Caco-2 (cell line): ENCODE data around the gene SALL3. TPM values are rescaled to one million over a fixed set of nuclear protein-coding genes. Genes with fewer than 3 reads are reported as not detected.

Source experiments
- BruUV-seq: library from RNA; stranded (reverse); fragments of 400-500 nt; replicated peaks from 2 replicates; lab custom pipeline; 2021; lab: Mats Ljungman, UMichigan
- CTCF ChIA-PET: fragments of 300-600 bp; sonication (Branson Sonifier 250); formaldehyde crosslinking; loops from one replicate; lab custom pipeline; 2022; ENCODE audit warnings: antibody characterized with exemption; lab: Charles Lee
- POLR2A ChIA-PET: fragments of 300-600 bp; sonication (Branson Sonifier 250); formaldehyde crosslinking; loops from one replicate; lab custom pipeline; 2022; ENCODE audit warnings: antibody characterized with exemption; lab: Charles Lee
- DNase-seq, 2 experiments: peaks; one replicate each; pipeline versions ENCODE4 v3.0.0 to v3.0.0-alpha.2; 2020 to 2022
- H3K27me3 ChIP-seq: replicated peaks from 2 replicates; pipeline ENCODE4 v1.6.0; 2011; ENCODE audit warnings: low read length; ENCODE audit not compliant: control insufficient read depth, insufficient read depth
- H3K36me3 ChIP-seq: 2 replicates; pipeline ENCODE4 v1.5.1; 2011; ENCODE audit warnings: low read length; ENCODE audit not compliant: control insufficient read depth, insufficient read depth
- H3K4me1 ChIP-seq: fragments of 250-450 bp; sonication (Bioruptor Pico); 2 replicates; pipeline ENCODE4 v1.5.1; 2020; ENCODE audit warnings: mild to moderate bottlenecking
- H3K4me3 ChIP-seq: 2 replicates; pipeline ENCODE4 v1.5.1; 2011; ENCODE audit warnings: low read depth, mild to moderate bottlenecking, control low read depth, low read length
- H3K9me3 ChIP-seq: fragments of 250-450 bp; sonication (Bioruptor Pico); 2 replicates; pipeline ENCODE4 v1.5.1; 2020; ENCODE audit warnings: mild to moderate bottlenecking, moderate library complexity
- H3K27ac Mint-ChIP-seq: one replicate; pipeline ENCODE4 v1.8.0; 2022; ENCODE audit warnings: mixed read lengths; ENCODE audit not compliant: unreplicated experiment
- H3K27me3 Mint-ChIP-seq: one replicate; pipeline ENCODE4 v1.8.0; 2022; ENCODE audit warnings: mixed read lengths; ENCODE audit not compliant: insufficient read depth, unreplicated experiment
- H3K36me3 Mint-ChIP-seq: one replicate; pipeline ENCODE4 v1.8.0; 2022; ENCODE audit warnings: mild to moderate bottlenecking, mixed read lengths; ENCODE audit not compliant: insufficient read depth, unreplicated experiment
- H3K4me1 Mint-ChIP-seq: one replicate; pipeline ENCODE4 v1.8.0; 2022; ENCODE audit warnings: low read depth, mixed read lengths; ENCODE audit not compliant: unreplicated experiment
- H3K4me3 Mint-ChIP-seq: one replicate; pipeline ENCODE4 v1.8.0; 2022; ENCODE audit warnings: mild to moderate bottlenecking, moderate library complexity, mixed read lengths; ENCODE audit not compliant: unreplicated experiment
- H3K9me3 Mint-ChIP-seq: one replicate; pipeline ENCODE4 v1.8.0; 2022; ENCODE audit warnings: mixed read lengths; ENCODE audit not compliant: unreplicated experiment
- intact Hi-C: fragments of 100-400 bp; cut with micrococcal nuclease; formaldehyde crosslinking; loops from one replicate; pipeline ENCODE4 v1.10.0; 2022; ENCODE audit not compliant: unreplicated experiment
- total RNA-seq: library from RNA; stranded (reverse); gene quantifications from 2 replicates; pipeline ENCODE4 v1.2.3, GENCODE V29; 2022
- TF ChIP-seq, protein P1 (sequence below), 2 experiments: fragments of 200-600 bp in 1 of 2; IDR thresholded peaks; 1 replicate in 1 of 2; 2 replicates in 1 of 2; pipeline versions ENCODE4 v1.5.1 to v1.8.0; 2011 to 2022; ENCODE audit warnings: antibody characterized with exemption in 1 of 2, control low read depth in 1 of 2, inconsistent platforms in 1 of 2, low read depth in 1 of 2, low read length in 1 of 2, mild to moderate bottlenecking in 1 of 2, moderate library complexity in 1 of 2; ENCODE audit not compliant: insufficient read depth in 1 of 2, severe bottlenecking in 1 of 2, unreplicated experiment in 1 of 2

Gene SALL3
- total RNA-seq, 1 experiment from 2014 or later: not detected

DNA sequence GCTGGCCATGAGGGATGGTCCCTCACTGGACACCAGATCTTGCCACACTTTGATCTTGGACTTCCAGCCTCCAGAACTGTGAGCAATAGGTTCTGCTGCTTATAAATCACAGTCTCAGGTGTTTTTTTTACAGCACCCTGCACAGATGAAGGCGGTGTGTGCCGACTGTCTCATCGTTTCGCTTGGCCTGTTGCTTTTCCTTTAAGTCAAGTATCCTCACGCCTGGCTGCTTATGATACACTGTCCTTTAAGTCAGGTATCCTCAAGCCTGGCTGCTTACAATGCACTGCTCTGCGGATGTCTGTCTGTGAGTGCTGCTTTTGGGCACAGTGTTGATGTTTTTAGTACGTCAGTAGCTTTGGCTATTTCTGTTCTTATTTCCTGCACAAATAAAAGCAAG lies 40.3 kb downstream of the SALL3 start:
- H3K4me1 Mint-ChIP-seq: no peaks in the 10 kb centered on the region
- H3K27me3 Mint-ChIP-seq: no peaks in the 10 kb centered on the region
- H3K36me3 Mint-ChIP-seq: no peaks in the 10 kb centered on the region
- Histone ChIP-seq H3K4me1 (no peaks in the 10 kb centered on the region), H3K4me3 (no peak overlapping the region), H3K9me3 (no peaks in the 10 kb centered on the region), H3K27me3 (no peaks in the 10 kb centered on the region), H3K36me3 (no peaks in the 10 kb centered on the region)
- ChIA-PET POLR2A (no interaction called here), CTCF (no interaction called here)
- DNase-seq: no peak
- H3K27ac Mint-ChIP-seq: no peak overlapping the region
- no peak overlapping the region for H3K4me3 Mint-ChIP-seq
- intact Hi-C loops: no loop called here
- H3K9me3 Mint-ChIP-seq: no peaks in the 10 kb centered on the region
- BruUV-seq: no TSS peak
- TF ChIP-seq, protein P1, sequence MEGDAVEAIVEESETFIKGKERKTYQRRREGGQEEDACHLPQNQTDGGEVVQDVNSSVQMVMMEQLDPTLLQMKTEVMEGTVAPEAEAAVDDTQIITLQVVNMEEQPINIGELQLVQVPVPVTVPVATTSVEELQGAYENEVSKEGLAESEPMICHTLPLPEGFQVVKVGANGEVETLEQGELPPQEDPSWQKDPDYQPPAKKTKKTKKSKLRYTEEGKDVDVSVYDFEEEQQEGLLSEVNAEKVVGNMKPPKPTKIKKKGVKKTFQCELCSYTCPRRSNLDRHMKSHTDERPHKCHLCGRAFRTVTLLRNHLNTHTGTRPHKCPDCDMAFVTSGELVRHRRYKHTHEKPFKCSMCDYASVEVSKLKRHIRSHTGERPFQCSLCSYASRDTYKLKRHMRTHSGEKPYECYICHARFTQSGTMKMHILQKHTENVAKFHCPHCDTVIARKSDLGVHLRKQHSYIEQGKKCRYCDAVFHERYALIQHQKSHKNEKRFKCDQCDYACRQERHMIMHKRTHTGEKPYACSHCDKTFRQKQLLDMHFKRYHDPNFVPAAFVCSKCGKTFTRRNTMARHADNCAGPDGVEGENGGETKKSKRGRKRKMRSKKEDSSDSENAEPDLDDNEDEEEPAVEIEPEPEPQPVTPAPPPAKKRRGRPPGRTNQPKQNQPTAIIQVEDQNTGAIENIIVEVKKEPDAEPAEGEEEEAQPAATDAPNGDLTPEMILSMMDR (IDR thresholded peaks at IDR 0.05; ENCODE audit: insufficient read depth in 1 of 2, low read depth in 1 of 2, low read length in 1 of 2, severe bottlenecking in 1 of 2, unreplicated experiment in 1 of 2): no peak

DNA sequence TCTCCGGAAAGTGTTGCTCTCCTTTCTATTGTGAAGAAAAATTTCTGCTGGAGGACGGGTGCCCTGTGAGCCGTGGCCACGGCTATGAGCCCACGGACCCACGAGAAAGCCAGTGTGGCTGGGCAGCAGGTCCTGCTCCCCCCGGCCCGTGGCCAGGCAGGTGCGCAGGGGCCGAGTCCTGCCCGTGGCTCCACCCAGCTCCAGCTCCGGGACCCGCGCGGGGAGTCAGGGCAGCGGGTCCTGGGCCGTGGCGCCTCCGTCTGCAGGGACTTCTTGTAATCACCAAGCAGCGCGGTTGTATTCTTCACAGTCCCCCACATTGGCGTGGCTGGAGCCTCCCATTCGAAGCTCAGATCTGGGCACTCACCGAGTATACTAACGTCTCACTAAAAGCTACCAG lies 43.0 kb downstream of the SALL3 start:
- DNase-seq: no peak
- no peaks in the 10 kb centered on the region for H3K9me3 ChIP-seq
- CTCF ChIA-PET: no interaction called here
- no peaks in the 10 kb centered on the region for H3K36me3 Mint-ChIP-seq
- no peaks in the 10 kb centered on the region for H3K4me1 ChIP-seq
- POLR2A ChIA-PET: no interaction called here
- H3K27ac Mint-ChIP-seq: no peak overlapping the region
- H3K27me3 Mint-ChIP-seq: no peaks in the 10 kb centered on the region
- no peaks in the 10 kb centered on the region for H3K9me3 Mint-ChIP-seq
- TF ChIP-seq, protein P1 (IDR thresholded peaks at IDR 0.05; ENCODE audit: insufficient read depth in 1 of 2, low read depth in 1 of 2, low read length in 1 of 2, severe bottlenecking in 1 of 2, unreplicated experiment in 1 of 2): no peak
- no TSS peak for BruUV-seq
- no peaks in the 10 kb centered on the region for H3K4me1 Mint-ChIP-seq
- no peak overlapping the region for H3K4me3 ChIP-seq
- H3K27me3 ChIP-seq: no peaks in the 10 kb centered on the region
- H3K4me3 Mint-ChIP-seq: no peak overlapping the region
- no peaks in the 10 kb centered on the region for H3K36me3 ChIP-seq
- intact Hi-C loops: no loop called here

DNA sequence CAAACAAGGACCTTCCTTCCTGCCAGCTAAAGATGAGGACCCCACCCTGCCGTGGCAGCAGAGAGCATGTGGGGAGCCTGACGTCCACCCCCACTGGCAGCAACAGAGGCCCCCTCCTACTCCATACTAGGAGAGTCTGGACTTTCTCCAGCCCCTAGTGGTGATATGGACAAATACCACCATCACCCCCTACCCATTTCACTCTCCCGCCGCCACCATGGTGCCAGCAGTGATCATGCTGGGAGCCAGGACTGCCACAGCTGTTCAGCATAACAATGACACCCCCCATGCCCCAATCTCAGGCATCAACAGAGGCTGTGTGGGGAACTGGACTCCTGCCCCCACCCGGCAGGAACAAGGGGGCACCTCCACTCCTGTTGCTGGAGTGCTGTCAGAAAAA lies 46.9 kb downstream of the SALL3 start:
- Mint-ChIP-seq H3K4me3 (no peak overlapping the region), H3K27me3 (no peaks in the 10 kb centered on the region), H3K36me3 (no peaks in the 10 kb centered on the region), H3K9me3 (no peaks in the 10 kb centered on the region), H3K27ac (no peak overlapping the region), H3K4me1 (no peaks in the 10 kb centered on the region)
- CTCF ChIA-PET: no interaction called here
- H3K4me3 ChIP-seq: no peak overlapping the region
- H3K4me1 ChIP-seq: no peaks in the 10 kb centered on the region
- H3K36me3 ChIP-seq: no peaks in the 10 kb centered on the region
- no peaks in the 10 kb centered on the region for H3K9me3 ChIP-seq
- no peaks in the 10 kb centered on the region for H3K27me3 ChIP-seq
- DNase-seq: no peak
- intact Hi-C loops: no loop called here
- TF ChIP-seq, protein P1 (IDR thresholded peaks at IDR 0.05; ENCODE audit: insufficient read depth in 1 of 2, low read depth in 1 of 2, low read length in 1 of 2, severe bottlenecking in 1 of 2, unreplicated experiment in 1 of 2): no peak
- POLR2A ChIA-PET: no interaction called here
- no TSS peak for BruUV-seq
